ENCODE data around the gene ANKS1B. TPM values are rescaled to one million over a fixed set of nuclear protein-coding genes. Genes with fewer than 3 reads are reported as not detected.

The ANKS1B gene
- total RNA-seq, 1 experiment from 2014 or later: 0.54 TPM

GRCh38 chr12:98861251-98861650 lies 1123.5 kb downstream of the ANKS1B start:
- H3K27me3 ChIP-seq (ENCODE audit: insufficient read depth, low read length): peaks cover 67% of the 10 kb centered on the region
- ChIA-PET RAD21 (ENCODE audit: low non-redundant PET in 1 of 2, low total read pairs in 2 of 2, uncharacterized antibody in 2 of 2, unreplicated experiment in 2 of 2) (no interaction called here), POLR2A (no interaction called here), CTCF (no interaction called here)
- no peak overlapping the region for H3K9ac ChIP-seq (ENCODE audit: low read length)
- intact Hi-C loops (cut with micrococcal nuclease): no loop called here
- H3K4me2 ChIP-seq (ENCODE audit: low read length): no peak overlapping the region
- ATAC-seq (no peak), DNase-seq (ENCODE audit: low read depth, low spot score) (no peak)
- no peak overlapping the region for H3K4me3 ChIP-seq (replicated peaks in 1 of 2; ENCODE audit: low read depth in 1 of 2, low read length in 2 of 2)
- no TSS peak for BruUV-seq (replicated peaks)
- H3K79me2 ChIP-seq (ENCODE audit: insufficient read depth, low read length): no peaks in the 10 kb centered on the region
- no peaks in the 10 kb centered on the region for H3K36me3 ChIP-seq (ENCODE audit: control insufficient read depth in 1 of 2, insufficient read depth in 2 of 2, low read length in 2 of 2)
- H3K4me1 ChIP-seq (ENCODE audit: control insufficient read depth in 1 of 2, insufficient read depth in 2 of 2, low read length in 2 of 2): no peaks in the 10 kb centered on the region
- H2AFZ ChIP-seq (ENCODE audit: low read depth, low read length, poor library complexity, severe bottlenecking): no peak overlapping the region
- no peak overlapping the region for H3K27ac ChIP-seq (ENCODE audit: low read depth, low read length)
- no peaks in the 10 kb centered on the region for H3K9me2 ChIP-seq (ENCODE audit: insufficient read depth)
- no peak for TF ChIP-seq CEBPB (IDR thresholded peaks at IDR 0.05; ENCODE audit: low read depth)
- no peak for TF ChIP-seq FOSL1 (IDR thresholded peaks at IDR 0.05; ENCODE audit: low read depth)
- no peak for TF ChIP-seq ZBTB33 (IDR thresholded peaks at IDR 0.05; ENCODE audit: extremely low read depth, insufficient replicate concordance, low read length)
- 0 out of 6 replicates have a peak, but pooled peaks of 1 of the 3 experiments have one; percentile 8 for TF ChIP-seq CTCF (IDR thresholded peaks at IDR 0.05 in 2 of 3, conservative IDR thresholded peaks at IDR 0.05 in 1 of 3; ENCODE audit: borderline replicate concordance in 1 of 3, insufficient read depth in 1 of 3, low read depth in 2 of 3, low read length in 2 of 3)
- TF ChIP-seq ATF3 (IDR thresholded peaks at IDR 0.05): no peak
- no peak for TF ChIP-seq YY1 (IDR thresholded peaks at IDR 0.05; ENCODE audit: extremely low read depth, insufficient replicate concordance, low read depth, low read length)
- H4K20me1 ChIP-seq (ENCODE audit: insufficient read depth): no peaks in the 10 kb centered on the region
- H3K9me3 ChIP-seq (ENCODE audit: control insufficient read depth in 1 of 2, insufficient read depth in 1 of 2, low read depth in 1 of 2, low read length in 2 of 2): no peaks in the 10 kb centered on the region

All from HCT116 (cell line).